ENCODE data around the gene CRACR2A.

DNA sequence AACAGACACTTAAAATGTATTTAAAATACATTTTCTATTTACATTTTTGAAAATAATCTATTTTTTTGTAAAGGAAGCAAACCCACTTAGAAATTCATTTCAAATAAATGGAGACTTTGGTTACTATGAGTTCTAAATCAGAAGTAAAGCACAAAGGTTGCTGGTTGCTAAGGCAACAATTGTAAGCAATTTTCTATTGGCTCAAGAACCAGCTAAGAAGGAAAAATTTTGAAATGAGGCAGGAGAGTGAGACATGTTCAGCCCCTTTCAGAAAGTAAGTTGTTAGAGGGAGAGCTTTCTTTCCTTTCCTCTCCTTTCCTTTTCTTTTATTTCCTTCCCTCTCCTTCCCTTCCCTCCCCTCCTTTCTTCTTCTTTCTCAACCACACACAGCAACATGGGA, 181.2 kb downstream of the CRACR2A start:
- no peak for TF ChIP-seq NFIC (IDR thresholded peaks at IDR 0.05)
- TF ChIP-seq REST (IDR thresholded peaks at IDR 0.05; ENCODE audit: low read depth) = no peak
- no peak for TF ChIP-seq TAF1 (IDR thresholded peaks at IDR 0.05; ENCODE audit: low read depth)
- TF ChIP-seq, protein P1, sequence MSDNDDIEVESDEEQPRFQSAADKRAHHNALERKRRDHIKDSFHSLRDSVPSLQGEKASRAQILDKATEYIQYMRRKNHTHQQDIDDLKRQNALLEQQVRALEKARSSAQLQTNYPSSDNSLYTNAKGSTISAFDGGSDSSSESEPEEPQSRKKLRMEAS (IDR thresholded peaks at IDR 0.05) = no peak
- no peak for TF ChIP-seq EP300 (IDR thresholded peaks at IDR 0.05; ENCODE audit: borderline replicate concordance)
- no peak for TF ChIP-seq TCF12 (IDR thresholded peaks at IDR 0.05; ENCODE audit: low read depth)
- TF ChIP-seq CEBPB (IDR thresholded peaks at IDR 0.05) = no peak
- TF ChIP-seq RAD21 (IDR thresholded peaks at IDR 0.05; ENCODE audit: low read depth) = no peak
- TF ChIP-seq, protein P2, sequence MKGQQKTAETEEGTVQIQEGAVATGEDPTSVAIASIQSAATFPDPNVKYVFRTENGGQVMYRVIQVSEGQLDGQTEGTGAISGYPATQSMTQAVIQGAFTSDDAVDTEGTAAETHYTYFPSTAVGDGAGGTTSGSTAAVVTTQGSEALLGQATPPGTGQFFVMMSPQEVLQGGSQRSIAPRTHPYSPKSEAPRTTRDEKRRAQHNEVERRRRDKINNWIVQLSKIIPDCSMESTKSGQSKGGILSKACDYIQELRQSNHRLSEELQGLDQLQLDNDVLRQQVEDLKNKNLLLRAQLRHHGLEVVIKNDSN (IDR thresholded peaks at IDR 0.05) = no peak
- TF ChIP-seq FOXM1 (IDR thresholded peaks at IDR 0.05; ENCODE audit: borderline replicate concordance, low read depth) = no peak

Measured in Ishikawa (cell line).